ENCODE data around the gene MRPL4. TPM values are rescaled to one million over a fixed set of nuclear protein-coding genes. Genes with fewer than 3 reads are reported as not detected.

The MRPL4 gene
- total RNA-seq, 1 experiment from 2014 or later = 146 TPM

- ATAC-seq (no peak), DNase-seq (ENCODE audit: low read depth, low spot score) (no peak)
- Histone ChIP-seq H3K4me3 (replicated peaks in 1 of 2; ENCODE audit: low read depth in 1 of 2, low read length in 2 of 2) (no peak overlapping the region), H2AFZ (ENCODE audit: low read depth, low read length, poor library complexity, severe bottlenecking) (no peak overlapping the region), H3K9ac (ENCODE audit: low read length) (no peak overlapping the region), H3K4me1 (ENCODE audit: control insufficient read depth in 1 of 2, insufficient read depth in 2 of 2, low read length in 2 of 2) (peaks cover 3 to 27% of the 10 kb centered on the region in 2 experiments; a peak in 3 of 4 replicates), H3K4me2 (ENCODE audit: low read length) (no peak overlapping the region), H4K20me1 (ENCODE audit: insufficient read depth) (no peaks in the 10 kb centered on the region; the same call in 1 of the 2 replicates), H3K79me2 (ENCODE audit: insufficient read depth, low read length) (peaks cover 28% of the 10 kb centered on the region), H3K27ac (ENCODE audit: low read depth, low read length) (no peak overlapping the region), H3K36me3 (ENCODE audit: control insufficient read depth in 1 of 2, insufficient read depth in 2 of 2, low read length in 2 of 2) (peaks cover 19 to 28% of the 10 kb centered on the region in 2 experiments), H3K27me3 (ENCODE audit: insufficient read depth, low read length) (no peaks in the 10 kb centered on the region), H3K9me2 (ENCODE audit: insufficient read depth) (no peaks in the 10 kb centered on the region), H3K9me3 (ENCODE audit: control insufficient read depth in 1 of 2, insufficient read depth in 1 of 2, low read depth in 1 of 2, low read length in 2 of 2) (no peaks in the 10 kb centered on the region)
- RAD21 ChIA-PET (ENCODE audit: low non-redundant PET in 1 of 2, low total read pairs in 2 of 2, uncharacterized antibody in 2 of 2, unreplicated experiment in 2 of 2) = no interaction called here
- intact Hi-C loops (cut with micrococcal nuclease) = no loop called here
- CTCF ChIA-PET = interaction anchor here (0.7 kb wide), 1 partner anchor 134 kb away, joined by 3 read pairs; no protein-coding TSS in a partner anchor
- POLR2A ChIA-PET = no interaction called here
- no TSS peak for BruUV-seq (replicated peaks)
- no peak for TF ChIP-seq EZH2phosphoT487 (IDR thresholded peaks at IDR 0.05; ENCODE audit: borderline replicate concordance)
- no peak for TF ChIP-seq ELF1 (IDR thresholded peaks at IDR 0.05; ENCODE audit: borderline replicate concordance, low read depth)
- TF ChIP-seq MAX (IDR thresholded peaks at IDR 0.05) = no peak
- TF ChIP-seq EZH2 (IDR thresholded peaks at IDR 0.05) = no peak
- TF ChIP-seq ATF3 (IDR thresholded peaks at IDR 0.05) = no peak
- TF ChIP-seq REST (IDR thresholded peaks at IDR 0.05; ENCODE audit: low read depth) = no peak
These were observed 2.2 kb downstream of the MRPL4 start for GRCh38 chr19:10254244-10254643.
